Ovary (tissue), 9 donors: ENCODE data around the gene HS6ST3. TPM values are rescaled to one million over a fixed set of nuclear protein-coding genes. Genes with fewer than 3 reads are reported as not detected.

ENCODE experiments used
- DNase-seq, 5 donors: peaks; one replicate each; pipeline ENCODE4 v3.0.0-alpha.2; 2019 to 2020
- H3K27ac ChIP-seq, 2 donors: fragments of 200-600 bp; one replicate each; pipeline versions ENCODE4 v1.5.1 to v1.8.0; 2019 to 2022
- H3K27me3 ChIP-seq: fragments of 200-600 bp; one replicate; pipeline ENCODE4 v1.8.0; 2022
- H3K36me3 ChIP-seq: fragments of 200-600 bp; sonication (generic); one replicate; pipeline ENCODE4 v1.5.1; 2019
- H3K4me1 ChIP-seq: one replicate; pipeline ENCODE4 v1.8.1; 2013; ENCODE audit warnings: mild to moderate bottlenecking, moderate library complexity; ENCODE audit not compliant: insufficient read depth
- H3K4me3 ChIP-seq: fragments of 200-600 bp; sonication (generic); one replicate; pipeline ENCODE4 v1.5.1; 2017
- H3K9me3 ChIP-seq, 2 donors: fragments of 200-600 bp in 1 of 2; sonication (generic) in 1 of 2; one replicate each; pipeline versions ENCODE4 v1.5.1 to v1.8.1; 2013 to 2019; ENCODE audit warnings: mild to moderate bottlenecking in 1 of 2, moderate library complexity in 1 of 2
- CTCF ChIP-seq, 3 donors: fragments of 450-650 bp in 2 of 3; fragments of 200-600 bp in 1 of 3; IDR thresholded peaks; one replicate each; pipeline versions ENCODE4 v1.5.1 to v1.8.0; 2016 to 2022; ENCODE audit warnings: antibody characterized with exemption in 3 of 3, mild to moderate bottlenecking in 1 of 3
- EP300 ChIP-seq: sonication (generic); formaldehyde crosslinking; IDR thresholded peaks from one replicate; pipeline ENCODE4 v1.6.1; 2017; ENCODE audit warnings: antibody characterized with exemption
- POLR2A ChIP-seq: fragments of 450-650 bp; IDR thresholded peaks from one replicate; pipeline ENCODE4 v1.6.1; 2017; ENCODE audit warnings: antibody characterized with exemption, mild to moderate bottlenecking, moderate library complexity
- WGBS, 3 donors: extraction: QIAGEN DNeasy Blood & Tissue Kit in 1 of 3; methylation state at CpG; one replicate each; pipeline versions ENCODE4 v1.1.5 to v1.1.7; 2013 to 2017; 5-methylcytosine and 5-hydroxymethylcytosine counted together
- intact Hi-C, 4 donors: fragments of 100-400 bp; cut with DNase I; formaldehyde crosslinking; loops; one replicate each; pipeline versions ENCODE4 v1.11.0 to v1.15.1; 2022 to 2023
- polyA plus RNA-seq, 2 donors: library from polyadenylated mRNA; stranded (reverse); fragments of 200-250 nt in 1 of 2; fragments of 350-450 nt in 1 of 2; fragmentation: Illumina TruSeq in 1 of 2; extraction: RNeasy Lipid Tissue Mini Kit (QIAGEN cat#74804) in 1 of 2; gene quantifications; one replicate each; pipeline ENCODE4 v1.2.3, GENCODE V29; 2013 to 2014
- total RNA-seq, 7 donors: library from RNA; depleted of rRNA in 2 of 7; stranded (reverse); fragments of >200 nt in 2 of 7; fragmentation: NEBNext Ultra II Directional in 3 of 7; extraction: Animal tissue kit (Norgen Biotek cat#: 25700) in 3 of 7; gene quantifications; one replicate each; pipeline versions ENCODE4 v1.1.0 to v1.2.4, GENCODE V29; 2016 to 2023
- donor health status: DM: no; HTN: no; CAD: no; lungs with moderate emphysema.
- donor health status: DM: no; HTN: no; CAD: no.
- donor health status: Bipolar disorder and iron deficiency.
- donor health status: DM: yes; HTN: yes; CAD: no.
- donor health status: DM: no; HTN: no; CAD: no.
- donor health status: DM: yes; HTN: yes; CAD: no.

The HS6ST3 gene
- total and polyA plus RNA-seq, 9 donors = 0.05 to 0.46 (median 0.19) TPM; not detected in 3

DNA sequence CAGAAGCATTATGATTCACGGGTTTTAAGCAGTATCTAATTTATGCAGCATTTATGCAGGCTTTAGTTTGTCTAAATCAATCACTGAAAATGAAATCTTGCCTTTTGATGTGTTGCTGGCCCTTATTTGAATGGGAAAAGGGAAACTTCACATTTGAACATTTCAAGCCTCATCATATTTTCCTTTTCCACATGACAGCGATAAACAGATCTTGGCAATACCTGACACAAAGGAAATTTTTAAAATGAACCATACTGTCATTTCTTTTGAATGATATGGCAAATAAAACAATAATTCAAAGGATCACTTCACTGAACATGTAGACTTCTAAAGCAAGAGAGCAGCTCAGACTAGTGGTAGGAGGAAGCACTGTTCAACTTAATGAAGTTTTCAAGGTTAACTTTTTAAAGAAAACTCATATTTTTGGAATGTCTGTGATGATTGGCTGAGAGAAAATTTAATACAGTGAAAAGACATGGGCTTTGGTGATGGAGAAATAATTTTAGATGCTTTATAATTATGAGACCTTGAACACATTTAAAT lies 706.3 kb downstream of the HS6ST3 start:
- H3K4me3 ChIP-seq = no peak overlapping the region
- no peak for TF ChIP-seq CTCF (IDR thresholded peaks at IDR 0.05)
- TF ChIP-seq EP300 = no peak
- no peak for TF ChIP-seq POLR2A
- H3K9me3 ChIP-seq = no peaks in the 10 kb centered on the region
- no peaks in the 10 kb centered on the region for H3K36me3 ChIP-seq
- DNase-seq = no peak
- H3K27ac ChIP-seq = no peak overlapping the region
- intact Hi-C loops = no loop called here
- H3K4me1 ChIP-seq = no peaks in the 10 kb centered on the region
- WGBS, 3 donors = 81 to 89% (median 86%) methylated on average over 2 of the region's 2 CpGs
- H3K27me3 ChIP-seq = no peaks in the 10 kb centered on the region

DNA sequence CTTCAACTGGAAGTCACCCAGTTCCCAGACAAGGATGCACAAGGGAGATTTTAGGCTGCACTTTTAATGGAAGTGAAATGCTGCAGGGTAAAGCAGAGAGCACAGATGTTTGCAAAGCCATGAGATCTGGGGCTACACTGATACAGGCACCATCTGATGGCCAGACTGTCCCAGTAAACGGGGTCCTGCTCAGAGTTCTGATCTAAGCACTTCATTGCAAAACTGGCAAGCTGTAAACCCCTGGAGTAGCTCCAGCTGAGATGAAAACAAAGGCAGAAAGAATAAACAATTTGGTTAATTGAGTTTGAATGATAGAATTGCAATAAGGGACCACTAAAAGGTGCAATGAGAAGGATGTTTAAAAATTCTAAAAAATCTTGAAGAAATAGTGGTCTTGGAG lies 707.2 kb downstream of the HS6ST3 start:
- DNase-seq = no peak
- no peak for TF ChIP-seq EP300
- TF ChIP-seq POLR2A = no peak
- TF ChIP-seq CTCF (IDR thresholded peaks at IDR 0.05) = no peak
- Histone ChIP-seq H3K27me3 (no peaks in the 10 kb centered on the region), H3K4me1 (no peaks in the 10 kb centered on the region), H3K27ac (no peak overlapping the region), H3K36me3 (no peaks in the 10 kb centered on the region), H3K4me3 (no peak overlapping the region), H3K9me3 (no peaks in the 10 kb centered on the region)
- 12 to 24% (median 21%) methylated on average over 1 of the region's 1 CpG for WGBS, 3 donors
- intact Hi-C loops = no loop called here

DNA sequence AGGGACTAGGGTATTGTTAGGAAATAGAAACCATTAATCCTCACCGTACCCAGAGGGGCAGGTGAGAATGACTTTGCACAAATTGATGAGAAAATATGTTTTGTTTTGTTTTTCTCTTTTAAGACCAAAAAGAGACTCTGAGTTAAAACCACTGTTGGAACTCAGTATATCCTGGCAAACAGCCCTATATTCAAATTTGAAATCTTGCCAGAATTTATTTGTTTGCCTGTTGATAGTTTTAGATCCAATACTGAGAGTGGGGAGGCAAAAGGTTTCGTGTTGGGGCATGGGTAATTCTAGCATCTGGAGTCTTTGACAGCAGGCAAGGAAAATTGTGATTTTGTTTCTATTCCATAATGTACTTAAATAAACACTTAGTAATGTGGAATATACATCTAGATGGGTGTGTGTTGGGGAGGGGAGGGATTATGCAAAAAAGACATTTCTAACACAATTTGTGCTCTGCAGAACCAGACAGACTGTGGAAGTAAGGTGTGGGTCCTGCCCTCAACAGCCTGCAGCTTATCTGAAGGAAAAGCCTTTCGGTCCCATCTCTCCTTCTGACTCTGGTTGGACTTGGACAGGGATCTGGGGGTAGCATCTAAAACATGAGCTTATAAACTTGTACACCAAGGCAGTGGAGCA lies 713.7 kb downstream of the HS6ST3 start:
- no peaks in the 10 kb centered on the region for H3K36me3 ChIP-seq
- no peaks in the 10 kb centered on the region for H3K27me3 ChIP-seq
- WGBS, 3 donors = 48 to 57% (median 49%) methylated on average over 3 of the region's 3 CpGs
- intact Hi-C loops = no loop called here
- H3K9me3 ChIP-seq = no peaks in the 10 kb centered on the region
- no peaks in the 10 kb centered on the region for H3K4me1 ChIP-seq
- TF ChIP-seq CTCF (IDR thresholded peaks at IDR 0.05) (no peak), EP300 (no peak), POLR2A (no peak)
- no peak for DNase-seq
- H3K27ac ChIP-seq = no peak overlapping the region
- H3K4me3 ChIP-seq = no peak overlapping the region

DNA sequence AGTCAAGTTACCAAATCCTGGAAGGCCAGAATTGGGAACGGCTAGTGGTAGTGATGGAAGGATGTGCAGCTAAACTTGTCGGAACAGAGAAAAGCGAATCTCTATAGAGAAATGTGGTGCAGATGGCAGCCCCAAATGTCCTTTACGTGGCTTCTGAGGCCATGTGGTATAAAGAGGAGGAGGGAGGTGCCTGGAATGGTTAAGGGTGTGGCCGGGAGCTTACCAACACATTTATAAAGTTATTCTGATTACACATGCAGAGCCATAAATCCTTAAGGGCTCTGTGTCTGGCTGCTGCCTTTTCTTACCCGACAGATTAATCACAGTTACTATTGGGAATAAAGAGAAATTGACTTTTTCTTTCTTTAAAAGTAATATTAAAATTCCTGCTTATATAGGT lies 714.3 kb downstream of the HS6ST3 start:
- Histone ChIP-seq H3K27ac (no peak overlapping the region), H3K36me3 (no peaks in the 10 kb centered on the region), H3K4me3 (no peak overlapping the region), H3K9me3 (no peaks in the 10 kb centered on the region), H3K4me1 (no peaks in the 10 kb centered on the region), H3K27me3 (no peaks in the 10 kb centered on the region)
- intact Hi-C loops = no loop called here
- no peak for TF ChIP-seq POLR2A
- WGBS, 3 donors = 78 to 87% (median 83%) methylated on average over 6 of the region's 6 CpGs
- no peak for DNase-seq

DNA sequence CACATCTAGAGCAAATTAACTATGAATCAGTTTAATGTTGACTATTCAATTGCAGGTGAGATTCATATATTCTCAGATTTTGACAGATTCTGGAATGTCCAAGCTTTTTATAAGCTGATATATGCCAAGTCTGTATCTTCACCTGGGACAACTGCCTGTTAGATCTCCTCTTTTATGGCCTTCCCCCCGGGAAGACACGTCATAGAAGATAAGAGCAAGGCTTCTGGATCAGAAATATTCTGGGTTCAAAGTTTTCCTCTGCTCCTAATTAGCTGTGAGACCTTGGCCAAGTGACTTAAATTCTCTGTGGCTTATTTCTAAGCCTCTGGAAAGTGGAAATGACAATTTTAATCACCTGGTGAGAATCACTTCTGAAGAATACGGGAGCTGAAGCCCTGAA lies 716.8 kb downstream of the HS6ST3 start:
- intact Hi-C loops = no loop called here
- WGBS, 3 donors = 19 to 44% (median 22%) methylated on average over 3 of the region's 3 CpGs
- H3K9me3 ChIP-seq = no peaks in the 10 kb centered on the region
- H3K27ac ChIP-seq = no peak overlapping the region
- TF ChIP-seq POLR2A = no peak
- no peak for TF ChIP-seq CTCF (IDR thresholded peaks at IDR 0.05)
- no peak for TF ChIP-seq EP300
- no peak for DNase-seq
- H3K36me3 ChIP-seq = no peaks in the 10 kb centered on the region
- H3K4me3 ChIP-seq = no peak overlapping the region
- no peaks in the 10 kb centered on the region for H3K4me1 ChIP-seq
- no peaks in the 10 kb centered on the region for H3K27me3 ChIP-seq
